ENCODE results near the gene CLSTN2.

Gene CLSTN2

GRCh38 chr3:140384876-140385275 lies 449.9 kb downstream of the CLSTN2 start:
- no peak for TF ChIP-seq CTCF (IDR thresholded peaks at IDR 0.05)
- H3K4me1 ChIP-seq, result no peaks in the 10 kb centered on the region
- intact Hi-C loops (cut with DNase I; ENCODE audit: low total_unique reads), result no loop called here
- no peaks in the 10 kb centered on the region for H3K36me3 ChIP-seq
- H3K4me3 ChIP-seq, result no peak overlapping the region
- DNase-seq, result no peak
- H3K9me3 ChIP-seq, result no peaks in the 10 kb centered on the region
- H3K27me3 ChIP-seq, result no peaks in the 10 kb centered on the region
- no peak overlapping the region for H3K27ac ChIP-seq

DNA sequence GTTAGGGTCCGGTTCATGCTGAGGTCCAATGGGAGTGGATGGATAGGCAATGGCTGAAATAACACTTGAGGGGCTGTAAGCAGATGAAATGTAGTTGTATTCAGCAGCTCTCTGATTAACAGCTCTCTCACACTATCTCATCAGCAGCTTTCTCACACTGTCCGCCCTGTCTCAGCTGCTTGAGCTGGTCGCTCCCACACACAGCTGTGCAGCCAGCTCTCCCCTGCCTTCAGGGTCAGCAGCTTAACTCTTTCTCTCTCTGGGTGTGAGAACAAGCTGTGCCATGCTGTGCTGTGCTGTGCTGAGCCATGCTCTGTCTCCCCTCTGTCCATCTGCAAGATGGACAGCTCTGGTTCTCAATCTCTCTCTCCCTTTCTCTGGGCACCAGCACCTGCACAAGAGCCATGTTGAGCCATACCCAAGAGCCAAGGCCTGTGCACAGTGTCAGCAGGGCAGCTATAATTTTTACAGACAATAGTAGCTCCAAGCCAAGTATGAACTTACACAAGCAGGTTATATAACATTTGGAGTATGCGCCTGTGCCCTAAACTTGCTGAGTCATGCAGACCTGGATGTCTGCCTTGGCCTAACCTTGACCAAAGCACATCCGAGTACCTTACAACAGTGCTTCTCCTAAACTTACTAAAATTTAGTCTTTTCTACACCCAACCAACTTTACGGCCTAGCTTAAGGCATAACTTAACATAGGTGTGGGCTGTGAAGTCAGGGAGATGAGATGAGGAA lies 451.5 kb downstream of the CLSTN2 start:
- Histone ChIP-seq H3K27me3 (no peaks in the 10 kb centered on the region), H3K4me3 (no peak overlapping the region), H3K9me3 (no peaks in the 10 kb centered on the region), H3K36me3 (no peaks in the 10 kb centered on the region), H3K27ac (no peak overlapping the region), H3K4me1 (no peaks in the 10 kb centered on the region)
- intact Hi-C loops (cut with DNase I; ENCODE audit: low total_unique reads), result no loop called here
- no peak for TF ChIP-seq CTCF (IDR thresholded peaks at IDR 0.05)
- no peak for DNase-seq

GRCh38 chr3:140387244-140387643 lies 452.3 kb downstream of the CLSTN2 start:
- Histone ChIP-seq H3K27me3 (no peaks in the 10 kb centered on the region), H3K36me3 (no peaks in the 10 kb centered on the region), H3K4me1 (no peaks in the 10 kb centered on the region), H3K4me3 (no peak overlapping the region), H3K27ac (no peak overlapping the region), H3K9me3 (no peaks in the 10 kb centered on the region)
- TF ChIP-seq CTCF (IDR thresholded peaks at IDR 0.05), result no peak
- intact Hi-C loops (cut with DNase I; ENCODE audit: low total_unique reads), result no loop called here
- no peak for DNase-seq

- no peaks in the 10 kb centered on the region for H3K27me3 ChIP-seq
- no peaks in the 10 kb centered on the region for H3K36me3 ChIP-seq
- no peak for DNase-seq
- no peaks in the 10 kb centered on the region for H3K9me3 ChIP-seq
- intact Hi-C loops (cut with DNase I; ENCODE audit: low total_unique reads), result no loop called here
- no peaks in the 10 kb centered on the region for H3K4me1 ChIP-seq
- TF ChIP-seq CTCF (IDR thresholded peaks at IDR 0.05), result no peak
- no peak overlapping the region for H3K4me3 ChIP-seq
- H3K27ac ChIP-seq, result no peak overlapping the region
Observed at GRCh38 chr3:140388202-140388922, 453.4 kb downstream of the CLSTN2 start.

- no peaks in the 10 kb centered on the region for H3K4me1 ChIP-seq
- no peak for DNase-seq
- H3K9me3 ChIP-seq, result no peaks in the 10 kb centered on the region
- H3K4me3 ChIP-seq, result no peak overlapping the region
- no peak overlapping the region for H3K27ac ChIP-seq
- intact Hi-C loops (cut with DNase I; ENCODE audit: low total_unique reads), result no loop called here
- no peaks in the 10 kb centered on the region for H3K36me3 ChIP-seq
- H3K27me3 ChIP-seq, result no peaks in the 10 kb centered on the region
- TF ChIP-seq CTCF (IDR thresholded peaks at IDR 0.05), result no peak
Observed at GRCh38 chr3:140391061-140391460, 456.1 kb downstream of the CLSTN2 start.

Data from tibial artery (tissue), 4 donors.